HG02970 (cell line): ENCODE results near the gene ENG.

Experiments used
- ATAC-seq: cut with Tn5 transposase; IDR thresholded peaks from one replicate; pipeline ENCODE4 v1.9.1; 2021; ENCODE audit warnings: mild to moderate bottlenecking, moderate library complexity, moderate number of reproducible peaks; ENCODE audit not compliant: unreplicated experiment, low FRiP score

The ENG gene

GRCh38 chr9:127816362-127816725, 38.1 kb downstream of the ENG start:
- ATAC-seq = no peak

DNA sequence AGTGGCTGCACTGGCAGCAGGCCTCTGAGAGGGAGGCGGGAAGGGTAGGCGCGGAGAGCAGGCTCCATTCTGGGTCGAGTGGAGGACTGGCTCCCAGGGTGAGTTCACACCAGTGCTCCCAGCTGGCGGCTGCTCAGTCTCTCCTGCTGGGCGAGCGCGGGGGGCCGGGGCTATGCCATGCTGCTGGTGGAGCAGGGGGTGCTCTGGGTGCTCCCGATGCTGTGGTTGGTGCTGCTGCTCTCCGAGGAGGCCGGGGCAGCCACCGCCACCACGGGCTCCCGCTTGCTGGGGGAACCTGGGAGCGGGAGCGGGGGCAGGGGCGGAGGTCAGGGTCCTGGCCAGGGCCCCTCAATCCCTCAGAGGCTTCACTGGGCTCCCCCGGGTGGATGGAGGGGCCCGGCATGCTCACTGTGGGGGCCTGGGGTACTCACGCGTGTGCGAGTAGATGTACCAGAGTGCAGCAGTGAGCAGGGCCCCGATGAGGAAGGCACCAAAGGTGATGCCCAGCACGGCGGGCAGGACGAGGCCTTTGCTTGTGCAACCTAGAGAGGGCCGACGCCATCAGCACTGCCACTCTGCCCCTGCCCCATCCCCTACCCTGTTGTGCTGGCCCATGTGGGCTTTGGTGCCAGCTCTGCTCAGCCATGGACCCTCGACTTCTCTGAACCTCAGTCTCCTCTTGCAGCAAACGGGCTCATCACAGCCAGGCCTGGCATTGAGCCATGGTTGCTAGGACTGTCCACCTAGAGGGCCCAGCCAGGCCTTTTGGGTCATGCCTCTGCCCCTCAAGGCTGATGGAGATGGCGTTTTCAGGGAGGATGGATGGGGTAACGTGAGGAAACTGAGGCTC, 38.7 kb downstream of the ENG start:
- no peak for ATAC-seq

DNA sequence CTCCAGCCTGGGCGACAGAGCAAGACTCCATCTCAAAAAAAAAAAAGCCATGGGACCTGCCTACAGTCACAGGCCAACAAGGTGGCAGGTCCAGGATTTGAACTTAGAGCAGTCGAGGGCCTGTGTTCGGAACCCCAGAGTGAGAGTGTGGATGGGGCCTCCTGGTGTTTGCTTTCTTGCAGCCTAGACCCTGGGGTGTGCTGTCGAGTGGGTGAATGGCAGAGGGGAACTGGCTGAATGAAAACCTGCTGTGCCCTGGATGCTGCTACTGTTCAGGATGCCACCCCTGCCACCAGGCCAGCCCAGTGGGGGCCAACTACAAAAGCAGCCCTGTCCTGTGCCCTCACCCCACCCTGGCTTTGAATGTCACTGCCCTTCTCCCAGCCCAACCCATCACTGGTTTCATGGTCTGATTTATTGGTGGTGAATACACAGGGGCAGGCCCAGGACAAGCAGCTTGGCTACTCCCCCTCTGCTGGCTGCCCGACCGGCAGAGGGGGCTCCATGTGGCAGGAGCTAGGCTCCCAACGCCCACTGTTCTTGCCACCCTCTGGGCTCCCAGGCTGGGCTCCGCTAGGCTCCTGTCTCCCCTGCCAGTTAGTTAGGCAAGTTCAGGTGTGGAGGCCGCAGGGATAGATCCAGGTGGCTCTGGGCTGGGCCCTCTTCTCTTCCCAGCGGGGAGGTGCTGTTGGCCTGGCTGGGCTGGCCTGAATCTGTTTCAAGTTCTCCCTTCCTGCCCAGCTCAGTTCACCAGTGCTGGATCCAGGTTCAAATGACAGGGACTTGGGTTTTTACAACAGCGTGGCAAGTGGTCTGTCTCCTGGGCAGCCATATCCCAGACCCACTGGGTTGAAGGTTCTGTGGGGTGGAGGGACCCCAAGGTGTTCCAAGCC, 39.6 kb downstream of the ENG start:
- no peak for ATAC-seq

- no peak for ATAC-seq
These were observed 40.7 kb downstream of the ENG start for GRCh38 chr9:127813686-127814226.

DNA sequence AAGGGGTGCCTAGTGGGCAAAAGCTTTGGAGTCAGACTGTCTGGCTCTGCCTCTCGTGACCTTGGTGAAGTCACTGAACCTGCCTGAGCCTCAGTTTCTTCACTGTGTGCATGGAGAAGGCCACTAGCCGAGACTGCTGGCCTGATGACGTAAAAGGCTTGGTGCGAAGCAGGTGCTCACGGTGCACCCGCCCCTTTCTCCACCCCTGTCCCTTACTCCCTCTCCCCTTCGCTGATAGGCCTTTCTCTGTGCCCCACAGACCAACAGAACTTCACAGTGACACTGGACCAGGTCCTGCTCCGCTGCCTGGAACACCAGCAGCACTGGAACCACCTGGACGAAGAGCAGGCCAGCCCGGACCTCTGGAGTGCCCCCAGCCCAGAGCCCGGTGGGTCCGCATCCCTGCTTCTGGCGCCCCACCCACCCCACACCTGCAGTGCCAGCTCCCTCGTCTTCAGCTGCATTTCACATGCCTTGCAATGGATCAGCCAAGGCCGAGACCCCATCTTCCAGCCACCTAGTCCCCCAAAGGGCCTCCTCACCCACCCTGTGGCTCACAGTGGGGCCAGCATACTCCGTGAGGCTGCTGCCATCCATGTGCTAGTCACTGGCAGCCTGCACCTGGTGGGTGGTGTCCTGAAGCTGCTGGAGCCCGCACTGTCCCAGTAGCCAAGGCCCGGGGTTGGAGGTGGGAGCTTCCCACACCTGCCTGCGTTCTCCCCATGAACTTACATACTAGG, 41.4 kb downstream of the ENG start:
- no peak for ATAC-seq

DNA sequence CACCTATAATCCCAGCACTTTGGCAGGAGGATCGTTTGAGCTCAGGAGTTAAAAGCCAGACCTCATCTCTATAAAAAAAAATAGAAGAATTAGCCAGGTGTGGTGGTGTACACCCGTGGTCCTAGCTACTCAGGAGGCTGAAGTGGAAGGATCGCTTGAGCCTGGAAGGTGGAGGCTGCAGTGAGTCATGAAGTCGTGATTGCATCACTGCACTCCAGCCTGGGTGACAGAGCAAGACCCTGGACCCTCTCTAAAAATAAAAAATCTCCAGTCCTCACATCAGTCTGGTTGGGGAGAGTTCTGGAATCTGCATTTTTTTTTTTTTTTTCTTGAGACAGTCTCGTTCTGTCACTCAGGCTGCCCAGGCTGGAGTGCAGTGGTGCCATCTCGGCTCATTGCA, 42.4 kb downstream of the ENG start:
- no peak for ATAC-seq

DNA sequence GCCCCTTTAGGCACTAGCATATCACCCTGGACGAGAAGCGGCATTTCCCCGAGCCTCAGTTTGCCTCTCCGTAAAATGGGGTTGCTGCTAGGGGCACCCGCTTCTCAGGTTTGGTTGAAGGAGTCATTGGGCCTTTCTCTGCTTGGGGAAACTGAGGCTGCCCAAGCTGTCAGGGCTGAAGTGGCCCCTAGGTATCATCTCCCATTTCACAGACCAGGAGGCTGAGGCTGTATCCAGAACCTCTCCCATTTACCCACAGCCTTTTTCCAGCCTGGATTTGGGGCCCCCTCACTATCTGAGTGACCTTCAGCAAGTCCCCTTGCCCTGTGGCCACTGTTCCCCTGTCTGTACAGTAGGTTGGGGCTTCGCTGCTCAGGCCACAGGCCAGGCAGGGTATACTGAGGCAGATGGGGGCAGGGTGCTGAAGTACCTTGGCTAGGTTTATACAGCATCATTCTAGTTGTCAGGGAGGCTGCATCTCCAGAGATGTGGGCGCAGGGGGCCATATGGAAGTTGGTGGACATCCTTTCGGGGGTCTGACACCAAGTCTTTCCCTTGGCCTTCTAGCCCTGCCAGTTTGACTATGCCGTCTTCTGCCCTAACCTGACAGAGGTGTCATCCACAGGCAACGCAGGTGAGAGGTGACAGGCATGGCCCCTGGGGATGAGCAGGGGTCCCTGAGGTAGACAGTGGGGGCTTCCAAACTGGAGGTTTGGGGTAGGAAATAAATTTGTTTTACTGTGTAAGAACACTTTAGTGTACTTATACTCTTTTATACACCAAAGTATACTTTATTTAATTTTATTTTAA, 43.9 kb downstream of the ENG start:
- ATAC-seq = no peak

- no peak for ATAC-seq
These were observed 44.7 kb downstream of the ENG start for GRCh38 chr9:127809540-127810377.

DNA sequence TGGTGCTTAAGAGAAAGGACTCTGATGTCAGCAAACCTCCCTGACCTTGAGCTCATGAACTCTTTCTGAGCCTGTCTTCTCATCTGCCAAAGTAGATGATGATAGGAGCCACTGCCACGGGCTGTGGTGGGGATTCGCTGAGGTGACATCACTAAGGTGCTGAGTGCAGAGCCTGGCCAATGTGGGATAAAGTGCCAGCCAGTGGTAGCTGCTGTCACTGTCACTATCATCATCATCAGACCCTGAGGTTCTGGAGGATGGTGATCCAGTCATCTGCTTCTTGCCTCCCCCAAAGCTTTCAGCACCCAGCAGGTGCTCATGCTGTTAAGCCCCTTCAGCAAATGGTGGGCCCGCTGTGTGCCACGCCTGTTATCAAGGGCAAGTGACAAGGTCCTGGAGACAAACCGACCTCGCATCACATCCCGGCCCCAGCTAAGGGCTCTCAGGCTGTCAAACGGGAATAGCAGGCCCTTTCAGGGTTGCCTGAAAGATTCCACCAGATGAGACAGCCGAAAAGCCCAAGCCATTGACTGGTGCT, 45.4 kb downstream of the ENG start:
- ATAC-seq = no peak

DNA sequence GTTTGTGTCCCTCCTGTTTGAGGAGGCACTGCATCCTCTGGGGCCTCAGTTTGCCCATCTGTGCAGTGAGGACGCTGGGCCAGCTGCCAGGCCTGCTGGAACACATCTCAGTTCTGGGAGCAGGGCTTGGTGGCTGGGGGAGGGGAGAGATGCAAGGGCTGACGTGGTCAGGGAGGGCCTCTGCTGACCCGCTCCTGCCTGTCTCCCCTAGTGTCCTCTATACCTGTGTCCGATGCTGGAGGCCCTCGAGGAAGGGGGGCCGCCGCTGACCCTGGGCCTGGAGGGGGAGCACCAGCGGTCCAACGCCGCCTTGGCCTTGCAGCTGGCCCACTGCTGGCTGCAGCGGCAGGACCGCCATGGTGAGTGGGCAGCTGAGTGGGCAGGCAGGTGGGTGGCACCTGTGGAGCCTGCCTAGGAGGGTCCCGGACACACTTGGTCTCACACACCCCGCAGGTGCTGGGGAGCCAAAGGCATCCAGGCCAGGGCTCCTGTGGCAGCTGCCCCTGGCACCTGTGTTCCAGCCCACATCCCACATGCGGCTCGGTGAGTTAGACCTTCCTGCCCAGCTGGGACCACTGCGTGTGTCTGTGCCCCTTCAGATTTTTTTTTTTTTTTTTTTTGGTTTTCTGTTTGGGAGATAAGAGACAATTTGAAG, 46.0 kb downstream of the ENG start:
- no peak for ATAC-seq

DNA sequence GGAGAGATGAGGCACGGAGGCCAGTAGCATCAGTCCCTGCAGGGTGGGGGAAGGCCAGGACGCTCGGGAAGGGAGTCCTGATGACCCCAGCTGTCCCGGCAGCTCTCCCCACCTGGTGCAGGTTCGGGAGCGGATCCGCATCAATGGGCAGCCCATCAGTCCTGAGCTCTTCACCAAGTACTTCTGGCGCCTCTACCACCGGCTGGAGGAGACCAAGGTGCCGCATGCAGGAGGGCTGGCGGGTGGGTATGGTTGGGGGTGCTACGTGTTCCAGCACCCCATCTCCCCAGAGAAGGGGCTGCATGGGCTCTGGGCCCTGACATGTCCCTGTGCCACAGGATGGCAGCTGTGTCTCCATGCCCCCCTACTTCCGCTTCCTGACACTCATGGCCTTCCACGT, 47.6 kb downstream of the ENG start:
- no peak for ATAC-seq

- no peak for ATAC-seq
These were observed 48.8 kb downstream of the ENG start for GRCh38 chr9:127805620-127806019.

DNA sequence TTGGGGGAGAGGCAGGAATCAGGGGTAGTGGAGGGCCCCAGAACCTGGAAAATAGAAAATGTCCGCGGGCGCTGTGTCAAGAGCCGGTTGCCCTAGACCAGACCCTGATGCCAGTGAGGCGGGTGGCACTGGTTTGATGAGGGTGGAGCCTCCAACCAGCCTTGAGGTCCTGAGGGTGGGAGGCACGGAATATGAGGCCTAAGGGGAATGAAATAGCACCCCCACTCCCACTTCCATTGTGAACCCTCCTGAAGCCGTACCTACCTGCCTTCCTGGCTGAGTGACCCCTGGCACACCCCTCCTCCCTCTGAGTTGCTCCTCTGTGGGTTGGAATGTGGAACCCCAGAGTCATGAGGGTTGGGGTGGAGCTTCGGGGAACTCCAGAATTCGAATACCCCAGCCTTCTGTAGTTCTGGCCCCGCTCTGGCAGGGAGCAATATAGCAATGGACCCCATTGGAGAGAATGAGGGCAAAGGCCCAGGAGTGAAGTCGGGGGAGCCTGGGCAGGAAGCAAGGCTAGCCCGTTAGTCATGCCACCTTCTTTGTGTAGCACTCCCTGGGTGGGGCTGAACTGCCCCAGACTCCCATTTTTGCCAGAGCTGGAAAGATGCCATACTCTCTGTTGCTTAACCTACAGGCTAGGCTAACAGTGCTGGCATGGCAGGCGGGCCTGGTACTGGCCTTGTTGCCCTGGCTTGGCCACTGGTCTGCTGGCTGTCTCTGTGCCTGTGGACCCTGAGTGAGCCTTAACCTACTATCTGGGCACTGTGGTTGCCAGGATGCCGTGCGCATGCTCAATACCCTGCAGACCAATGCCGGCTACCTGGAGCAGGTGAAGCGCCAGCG, 50.7 kb downstream of the ENG start:
- ATAC-seq = no peak

DNA sequence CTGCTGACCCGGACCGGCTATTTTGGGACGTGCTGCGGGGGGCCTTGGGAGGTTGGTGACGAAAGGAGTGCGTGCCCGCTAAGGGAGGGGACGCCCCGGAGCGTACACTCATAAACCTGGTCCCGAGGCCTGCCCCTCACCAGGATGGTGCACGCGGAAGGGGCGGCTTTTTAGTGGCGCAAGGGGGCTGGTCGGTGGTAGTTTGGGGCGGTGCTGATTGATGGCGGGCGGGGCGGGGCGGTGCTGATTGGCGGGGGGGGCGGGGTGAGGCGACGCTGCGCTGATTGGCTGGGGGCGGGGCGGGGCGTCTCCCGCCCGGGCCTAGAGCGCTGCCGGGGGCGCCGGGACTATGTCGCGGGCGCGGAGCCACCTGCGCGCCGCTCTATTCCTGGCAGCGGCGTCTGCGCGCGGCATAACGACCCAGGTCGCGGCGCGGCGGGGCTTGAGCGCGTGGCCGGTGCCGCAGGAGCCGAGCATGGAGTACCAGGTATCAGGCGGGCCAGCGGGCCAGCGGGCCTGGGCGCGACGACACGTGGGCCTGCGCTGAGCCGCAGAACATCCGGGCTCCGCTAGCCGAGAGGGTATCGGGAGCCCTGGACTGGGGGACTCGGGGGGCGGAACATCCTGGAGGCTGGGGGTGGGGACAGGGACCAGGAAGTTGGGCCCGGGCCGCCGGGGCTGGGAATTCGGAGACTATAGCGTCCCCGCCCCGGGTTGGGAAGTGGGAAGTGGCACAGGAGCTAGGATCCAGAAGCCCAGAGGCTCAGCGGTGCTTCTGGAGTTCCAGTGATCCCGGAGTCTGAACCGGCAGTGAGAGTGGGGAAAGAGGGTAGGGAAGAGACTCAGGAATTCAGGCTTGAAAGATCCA, 51.6 kb downstream of the ENG start, which contains the start of gene FPGS:
Gene FPGS, plus strand, starts transcription at position 307 of the 868 bp plus-strand sequence. Its CDS starts 43 bp downstream, at position 350.
- peak; percentile 71 for ATAC-seq

DNA sequence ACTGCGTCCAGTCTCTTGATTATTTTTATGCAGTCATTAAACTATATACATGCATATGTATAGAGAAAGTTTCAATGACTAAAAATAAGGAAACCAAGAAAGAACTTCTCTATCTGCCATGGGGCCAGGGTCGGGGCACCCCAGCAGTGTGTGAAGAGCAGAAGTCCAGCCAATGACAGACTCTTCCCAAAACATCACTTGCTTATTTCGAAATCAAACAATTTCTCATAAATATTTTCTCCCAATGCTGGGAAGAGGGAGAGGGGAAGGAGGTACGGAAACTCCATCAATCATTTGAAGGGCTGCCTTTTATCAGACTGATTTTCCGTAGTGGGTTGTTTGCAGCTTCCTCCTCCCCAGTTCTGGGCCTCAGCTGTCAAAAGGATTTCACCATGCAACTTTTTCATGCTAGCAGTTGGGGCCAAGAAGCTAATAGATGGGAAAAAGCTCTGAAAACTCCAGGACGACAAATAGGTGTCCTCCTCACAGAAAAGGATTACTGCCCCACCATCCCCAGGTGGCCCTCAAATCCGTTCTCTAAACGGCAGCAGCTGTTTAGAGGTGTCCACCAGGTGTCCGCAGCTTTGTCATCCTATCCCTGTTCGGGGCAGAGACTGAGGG, 52.4 kb downstream of the ENG start:
- no peak for ATAC-seq

DNA sequence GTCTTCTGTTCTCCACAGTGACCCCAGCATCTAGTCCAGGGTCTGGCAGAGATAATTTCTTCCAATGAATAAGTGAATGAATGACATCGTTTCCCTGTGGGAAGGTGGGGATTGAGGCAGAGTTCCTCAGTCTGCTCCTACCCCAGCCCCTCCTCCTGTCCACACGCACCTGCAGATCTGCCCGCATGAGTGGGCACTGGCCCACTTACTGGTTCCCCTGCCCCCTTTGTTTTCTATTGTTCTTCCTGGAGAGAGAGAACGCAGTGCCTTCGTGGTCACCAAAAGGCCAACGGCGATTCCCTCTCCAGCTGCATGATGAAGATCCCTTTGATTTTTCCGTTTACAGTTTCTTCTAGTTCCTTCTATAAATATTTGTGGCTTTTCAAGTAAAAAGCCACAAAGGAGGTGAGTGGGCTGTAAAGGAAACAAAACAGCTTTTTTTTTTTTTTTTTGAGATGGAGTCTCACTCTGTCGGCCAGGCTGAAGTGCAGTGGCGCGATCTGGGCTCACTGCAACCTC, 57.5 kb downstream of the ENG start:
- ATAC-seq = no peak
